Activated CD8-positive, alpha-beta memory T cell treated with anti-CD3 and anti-CD28 coated beads for 24 hours (primary cell): ENCODE results near the gene AP2B1.

Source experiments
- DNase-seq: peaks from one replicate; pipeline ENCODE4 v3.0.0-alpha.2; 2020

AP2B1 gene

DNA sequence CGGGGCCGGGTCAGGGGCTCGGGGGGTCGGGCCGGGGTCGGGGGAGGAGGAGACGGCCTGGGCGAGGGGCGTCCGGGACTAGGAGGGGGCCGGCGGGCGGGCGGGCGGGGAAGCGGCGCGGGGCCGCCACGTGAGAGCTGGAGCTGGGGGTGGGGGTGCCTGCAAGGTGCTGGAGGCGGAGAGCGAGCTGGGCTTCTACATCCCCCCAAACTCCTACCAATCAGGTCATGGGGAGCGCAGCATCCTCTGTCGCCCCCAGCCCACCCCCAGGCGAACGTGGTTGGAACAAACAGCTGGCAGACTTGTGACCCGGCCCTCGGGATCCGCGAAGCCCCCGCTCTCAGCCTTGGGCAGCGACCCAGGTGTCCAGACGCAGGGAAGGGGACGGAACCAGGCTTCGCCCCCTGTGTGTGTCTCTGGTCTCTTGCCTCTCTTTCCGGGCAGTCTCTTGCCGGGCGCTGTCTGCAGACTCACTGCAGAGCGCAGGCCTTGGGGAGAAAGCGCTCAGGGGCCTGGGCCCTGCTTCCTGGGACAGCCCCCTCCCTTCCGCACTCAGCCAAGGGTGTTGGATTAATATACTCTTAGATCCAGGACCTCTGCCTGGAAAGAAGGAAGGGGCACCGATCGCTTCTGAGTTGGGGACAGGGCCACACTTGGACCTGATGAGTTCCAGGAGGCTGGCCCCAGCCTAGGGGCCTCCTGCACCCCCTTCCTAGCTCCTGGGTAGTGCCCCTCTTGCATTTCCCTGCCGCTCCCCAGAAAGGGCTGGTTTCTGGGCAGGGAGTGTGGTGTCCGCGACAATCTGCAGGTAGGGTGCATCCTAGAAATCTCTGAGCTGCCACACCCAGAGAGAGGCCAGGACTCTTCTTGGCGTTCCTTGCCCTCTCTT, 145.0 kb downstream of the AP2B1 start:
- DNase-seq = no peak

DNA sequence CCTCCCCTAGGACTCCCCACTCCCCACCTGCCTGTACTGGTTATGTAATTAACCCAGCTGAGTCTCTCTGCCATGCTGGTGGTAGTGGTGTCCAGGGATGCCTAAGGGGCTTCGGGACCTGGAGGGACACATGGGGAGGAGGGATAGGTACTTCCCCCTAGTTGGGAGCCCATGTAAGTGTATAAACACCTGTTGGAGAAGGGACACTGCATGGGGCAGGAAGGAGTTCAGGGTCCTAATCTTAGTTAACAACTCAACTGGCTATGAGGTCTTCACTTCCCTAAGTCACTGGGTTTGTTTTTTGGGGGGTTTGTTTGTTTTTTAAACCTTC, 145.6 kb downstream of the AP2B1 start:
- no peak for DNase-seq

DNA sequence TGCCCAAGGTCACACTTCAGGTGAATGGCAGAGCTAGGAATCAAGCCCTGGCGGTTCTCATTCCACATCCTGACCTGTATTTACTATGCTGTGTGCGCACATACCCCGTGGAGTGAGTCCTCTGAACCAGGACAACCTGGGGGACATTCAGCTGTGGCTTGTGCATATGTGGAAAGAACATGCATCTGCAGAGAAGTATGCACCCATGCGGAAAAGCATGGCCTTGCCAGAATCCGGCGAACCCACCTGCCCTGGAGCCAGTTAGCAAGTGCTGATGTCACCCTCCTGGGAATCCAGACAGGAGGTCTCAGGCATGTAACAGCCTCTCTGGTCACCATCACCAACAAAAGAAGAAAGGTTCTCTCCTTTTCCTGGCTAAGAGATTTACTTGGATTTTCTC, 146.2 kb downstream of the AP2B1 start:
- DNase-seq = no peak

DNA sequence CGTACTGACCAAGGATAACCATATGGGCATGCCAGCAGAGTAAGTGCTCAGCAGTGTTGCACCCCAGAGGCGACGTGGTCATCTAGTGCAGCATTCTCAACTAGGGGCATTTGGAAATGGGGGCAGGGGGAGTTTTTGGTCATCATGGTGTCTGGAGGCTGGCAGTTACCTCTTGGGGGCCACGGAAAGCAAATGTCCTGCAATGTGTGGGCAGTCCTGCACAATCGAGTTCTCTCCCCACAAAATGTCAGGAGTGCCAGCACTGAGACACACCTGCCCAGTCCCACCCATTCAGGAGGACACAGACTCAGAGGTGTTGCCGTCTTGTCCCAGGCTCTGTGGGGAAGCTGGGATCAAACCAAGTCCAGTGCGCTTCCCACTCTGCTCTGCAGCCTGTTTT, 147.3 kb downstream of the AP2B1 start:
- DNase-seq = no peak

DNA sequence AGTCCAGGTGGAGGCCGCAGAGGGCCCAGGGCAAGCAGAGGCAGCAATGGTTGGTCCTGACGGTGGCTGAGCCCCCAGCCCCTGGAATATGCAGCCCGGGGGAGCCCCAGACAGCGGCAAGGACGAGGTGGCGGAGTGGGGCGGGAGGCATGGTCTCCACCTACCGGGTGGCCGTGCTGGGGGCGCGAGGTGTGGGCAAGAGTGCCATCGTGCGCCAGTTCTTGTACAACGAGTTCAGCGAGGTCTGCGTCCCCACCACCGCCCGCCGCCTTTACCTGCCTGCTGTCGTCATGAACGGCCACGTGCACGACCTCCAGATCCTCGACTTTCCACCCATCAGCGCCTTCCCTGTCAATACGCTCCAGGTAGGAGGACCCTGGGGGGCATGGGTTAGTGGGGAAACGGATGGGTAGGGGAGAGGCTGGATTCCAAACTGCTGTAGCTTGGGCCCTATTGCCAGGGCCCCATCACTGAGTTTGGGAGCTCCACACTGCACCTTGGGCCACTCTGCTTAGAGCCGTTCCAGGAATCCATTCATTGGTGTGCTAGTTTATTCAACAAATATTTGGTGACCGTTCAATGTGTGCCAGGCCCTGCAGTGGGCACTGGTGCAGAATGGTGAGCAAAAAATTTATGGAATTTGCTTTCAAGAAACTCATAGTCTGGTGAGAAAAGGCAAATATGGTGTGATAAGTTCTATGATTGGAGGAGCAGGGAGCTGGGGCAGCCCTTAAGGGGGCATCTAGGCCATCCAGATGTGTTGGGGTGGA, 148.1 kb downstream of the AP2B1 start:
- DNase-seq = no peak

DNA sequence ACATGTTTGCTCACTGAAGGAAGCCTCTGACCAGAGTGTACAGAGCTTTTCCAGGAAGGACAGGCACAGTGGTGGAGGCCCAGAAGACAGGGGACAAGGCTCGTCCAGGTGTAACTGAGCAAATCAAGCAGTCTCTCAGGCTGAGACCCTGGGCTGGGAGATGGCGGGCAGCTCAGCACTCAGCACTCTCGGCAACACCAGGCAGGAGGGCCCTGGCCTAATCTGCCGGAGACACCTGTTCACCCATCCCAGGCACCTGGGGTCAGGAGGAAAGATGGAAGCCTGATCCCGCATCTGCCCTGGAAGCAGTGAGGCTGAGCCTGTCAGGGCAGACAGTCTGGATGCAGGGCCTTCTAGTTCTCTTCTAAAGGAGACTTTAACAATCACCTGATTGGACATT, 149.1 kb downstream of the AP2B1 start:
- DNase-seq = no peak

DNA sequence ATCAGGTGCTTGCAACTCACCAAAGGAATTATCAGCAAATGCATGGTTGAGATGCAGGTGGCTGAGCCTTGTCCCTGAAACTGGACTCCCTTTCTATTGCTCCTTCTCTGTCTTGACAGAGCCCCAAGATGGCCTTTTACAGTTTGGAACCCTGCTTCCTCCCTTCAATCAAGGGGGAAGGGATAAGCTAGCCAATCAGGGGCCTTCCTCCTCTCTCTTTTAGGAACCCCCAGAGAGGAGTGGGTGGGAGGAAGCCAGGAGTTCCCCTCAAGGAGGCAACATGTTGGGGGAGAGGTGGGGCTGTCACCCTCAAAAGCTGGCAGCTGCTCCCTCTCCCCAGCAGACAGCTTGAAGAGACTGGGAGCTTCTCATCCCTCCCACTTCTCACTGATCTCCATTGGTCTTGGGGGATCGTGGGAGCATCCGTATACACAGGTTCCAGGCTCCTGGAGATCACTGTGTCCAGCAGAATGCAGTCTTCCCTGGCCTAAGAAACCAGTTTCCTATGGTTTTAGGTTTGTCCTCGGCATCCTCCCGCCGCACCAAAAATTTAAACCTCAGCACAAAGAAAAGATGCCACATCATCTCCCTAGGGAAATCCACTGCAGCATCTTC, 151.5 kb downstream of the AP2B1 start:
- DNase-seq = no peak

DNA sequence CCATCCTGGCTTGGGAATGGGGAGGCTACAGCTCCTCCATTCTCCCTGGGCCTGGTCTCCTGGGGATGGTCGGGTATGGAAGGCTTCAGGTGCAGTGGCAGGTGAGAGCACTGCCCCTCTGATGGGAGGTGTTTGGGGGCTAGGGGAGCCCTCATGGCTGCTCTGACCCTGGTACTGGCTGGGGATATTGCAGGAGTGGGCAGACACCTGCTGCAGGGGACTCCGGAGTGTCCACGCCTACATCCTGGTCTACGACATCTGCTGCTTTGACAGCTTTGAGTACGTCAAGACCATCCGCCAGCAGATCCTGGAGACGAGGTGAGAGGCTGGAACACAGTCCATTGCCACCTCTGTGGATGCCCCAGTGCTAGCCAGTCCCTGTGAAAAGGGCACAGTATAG, 153.1 kb downstream of the AP2B1 start:
- DNase-seq = no peak

DNA sequence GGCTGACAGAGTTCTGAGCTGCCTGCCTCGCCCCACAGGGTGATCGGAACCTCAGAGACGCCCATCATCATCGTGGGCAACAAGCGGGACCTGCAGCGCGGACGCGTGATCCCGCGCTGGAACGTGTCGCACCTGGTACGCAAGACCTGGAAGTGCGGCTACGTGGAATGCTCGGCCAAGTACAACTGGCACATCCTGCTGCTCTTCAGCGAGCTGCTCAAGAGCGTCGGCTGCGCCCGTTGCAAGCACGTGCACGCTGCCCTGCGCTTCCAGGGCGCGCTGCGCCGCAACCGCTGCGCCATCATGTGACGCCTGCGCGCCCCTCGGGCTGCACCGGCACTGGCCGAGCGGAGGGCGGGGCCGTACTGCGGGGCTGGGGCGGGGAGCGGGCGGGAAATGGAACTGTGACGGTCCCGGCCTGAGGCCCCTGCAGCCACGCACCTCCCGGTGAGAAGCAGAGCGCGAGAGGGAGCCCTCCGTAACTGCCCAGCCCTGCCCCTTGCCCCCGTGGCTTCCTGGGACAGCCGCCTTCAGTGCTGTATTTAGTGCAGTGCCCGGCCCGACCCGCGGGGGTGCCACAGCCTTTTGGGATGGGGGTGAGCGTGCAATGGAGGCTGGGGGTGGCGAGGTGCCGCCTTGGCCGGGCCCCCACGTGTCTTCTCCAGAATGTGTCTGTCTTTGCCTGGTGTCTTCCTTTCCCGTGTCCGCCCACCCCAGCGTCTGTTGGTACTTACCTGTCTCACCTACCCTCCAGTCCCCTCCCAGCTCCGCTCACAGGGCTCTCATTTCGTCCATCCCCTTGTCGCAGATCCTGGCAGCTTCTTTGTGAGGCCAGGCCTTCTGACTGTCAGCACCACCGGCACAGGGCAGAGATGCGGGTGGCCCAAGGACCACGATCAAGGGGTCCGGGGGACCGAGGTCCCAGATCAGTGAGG, 154.1 kb downstream of the AP2B1 start:
- DNase-seq = no peak

DNA sequence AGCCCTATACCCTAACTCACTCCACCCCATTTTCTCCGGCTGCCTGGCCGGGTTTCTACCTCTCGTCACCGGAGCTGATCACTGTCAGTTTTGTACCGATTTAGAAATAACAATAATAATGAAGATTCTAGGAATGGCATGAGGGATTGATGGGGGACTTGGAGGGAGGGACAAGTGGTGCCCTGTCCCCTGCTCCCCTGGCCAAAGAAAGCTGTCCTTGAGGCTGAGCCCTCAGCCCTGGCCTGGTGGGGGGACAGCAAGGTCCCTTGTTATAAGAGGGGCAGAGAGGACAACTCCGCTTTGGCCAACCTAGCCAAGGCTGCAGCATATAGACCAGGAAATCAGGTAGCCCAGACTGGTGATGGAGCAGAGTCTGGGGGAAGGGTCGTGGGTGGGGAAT, 155.4 kb downstream of the AP2B1 start:
- no peak for DNase-seq

DNA sequence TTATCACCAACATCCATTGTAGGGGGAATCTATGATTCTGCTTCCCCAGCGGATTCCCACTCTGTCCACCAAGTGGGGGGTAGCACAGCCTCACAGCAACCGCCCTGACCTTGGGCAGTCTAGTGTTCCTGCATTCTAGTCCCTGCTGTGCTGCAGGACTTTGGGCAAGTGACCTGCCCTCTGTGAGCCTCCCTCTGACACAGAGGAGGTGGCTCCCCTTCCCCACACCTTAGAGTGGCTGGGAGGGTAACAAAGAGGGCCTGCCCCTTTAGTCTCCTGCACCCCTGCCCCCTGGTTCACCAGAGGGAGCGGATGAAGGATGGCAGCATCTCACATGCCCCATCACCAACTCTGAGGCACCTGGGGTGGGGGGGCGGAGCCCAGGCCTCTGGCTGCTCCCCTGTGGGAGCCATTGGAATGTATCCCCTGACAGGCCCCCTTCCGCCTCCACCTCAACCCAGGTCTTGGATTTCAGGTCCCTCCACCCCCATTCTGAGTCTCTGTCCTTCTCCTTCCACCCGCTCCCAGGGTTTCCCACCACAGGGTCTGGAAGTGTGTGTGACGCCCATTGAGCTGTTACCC, 155.9 kb downstream of the AP2B1 start:
- DNase-seq = no peak

DNA sequence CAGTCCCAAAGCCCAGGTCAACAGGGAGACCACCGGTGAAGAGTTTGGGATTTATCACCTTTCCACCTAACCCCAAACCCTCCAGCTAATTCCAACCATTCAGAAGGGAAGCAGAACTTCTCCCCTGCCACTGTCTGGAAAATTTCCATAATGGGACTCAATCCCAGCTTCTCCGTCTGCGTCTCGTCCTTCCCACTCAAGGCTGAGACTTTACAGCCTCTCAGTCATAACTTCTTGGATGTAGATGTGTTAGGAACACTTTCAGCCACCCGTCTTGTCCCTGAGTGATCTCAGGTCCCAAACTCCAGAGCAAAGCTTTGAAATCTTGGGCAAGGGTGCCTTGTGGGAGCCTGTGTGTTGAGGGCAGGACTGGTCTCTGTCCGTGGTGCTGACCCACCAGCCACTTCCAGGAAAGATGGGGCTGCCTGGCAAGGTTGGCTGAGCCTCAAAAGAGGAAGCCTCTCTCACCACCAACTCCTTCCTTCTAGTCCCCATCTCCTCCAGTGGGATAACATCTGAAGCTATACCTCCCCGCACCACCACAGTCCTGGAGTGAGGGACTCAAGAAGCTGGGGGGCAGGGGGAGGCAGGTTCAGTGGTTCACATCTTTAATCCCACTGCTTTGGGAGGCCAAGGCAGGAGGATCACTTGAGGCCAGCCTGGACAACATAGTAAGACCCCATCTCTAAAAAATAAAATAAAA, 156.7 kb downstream of the AP2B1 start:
- DNase-seq = no peak

DNA sequence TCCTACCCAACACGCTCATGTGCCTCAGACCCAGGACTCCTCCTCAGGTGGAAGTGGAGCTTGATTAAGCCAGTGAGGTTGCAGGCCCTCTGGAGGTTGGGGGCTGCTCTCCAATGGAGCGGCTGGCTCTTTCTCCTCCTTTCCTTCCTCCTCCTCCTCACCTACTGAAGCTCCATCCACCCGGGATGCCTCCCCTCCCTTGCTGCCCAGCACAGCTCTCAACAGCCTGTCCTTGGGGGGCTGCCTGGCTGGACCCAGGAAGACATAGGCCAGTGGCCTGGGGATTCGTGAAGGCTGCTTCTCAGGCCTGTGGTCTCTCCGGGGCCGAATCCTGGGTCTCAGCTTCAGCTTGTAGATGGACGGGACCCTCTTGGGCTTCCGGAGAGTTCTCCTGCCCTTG, 157.7 kb downstream of the AP2B1 start:
- no peak for DNase-seq

DNA sequence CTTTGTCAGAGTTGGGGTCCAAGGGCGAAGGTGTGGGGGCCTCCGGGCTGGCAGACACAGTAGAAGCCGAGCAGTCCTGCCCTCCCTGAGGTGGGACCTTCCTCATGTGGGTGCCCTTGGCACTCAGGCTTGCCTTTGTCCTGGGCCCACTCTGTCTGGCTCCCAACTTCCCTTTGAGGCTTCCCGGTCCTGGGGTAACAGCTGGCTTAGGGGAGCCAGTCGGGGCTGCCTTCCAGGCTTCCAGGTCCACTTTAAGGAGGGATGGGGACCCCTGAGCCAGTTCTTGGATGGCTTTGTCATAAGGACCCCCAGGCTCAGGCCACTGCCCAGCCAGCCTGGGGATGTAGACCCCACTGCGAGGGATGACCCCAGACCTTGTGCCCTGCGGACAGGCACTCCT, 158.1 kb downstream of the AP2B1 start:
- no peak for DNase-seq

DNA sequence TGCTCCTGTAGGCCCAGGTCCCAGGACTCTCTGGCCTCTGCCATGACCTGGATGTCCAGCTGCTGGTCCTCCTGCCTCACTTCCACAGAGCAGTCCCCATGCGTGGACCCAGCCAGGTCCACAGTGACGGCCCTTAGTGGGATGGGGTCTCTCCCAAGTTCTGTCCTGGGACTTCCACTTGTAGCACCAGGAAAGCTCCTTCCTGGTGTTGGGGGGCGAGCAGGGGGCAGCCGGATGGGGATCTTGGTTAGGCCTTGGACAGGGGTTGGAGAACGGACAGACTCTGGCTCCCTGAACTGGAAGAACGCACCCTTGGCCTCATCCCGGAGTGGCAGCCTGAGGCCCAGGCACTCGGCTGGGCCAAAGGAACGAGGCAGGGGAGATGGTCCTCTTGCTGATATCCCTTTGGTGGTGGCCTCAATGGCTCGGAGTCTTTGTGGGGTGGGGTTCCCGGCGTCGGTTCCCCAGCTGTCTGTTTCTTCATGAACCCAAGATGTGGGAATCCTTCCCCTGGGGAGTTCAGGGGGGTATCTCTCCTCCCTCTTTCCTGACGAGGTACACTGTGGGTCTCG, 158.7 kb downstream of the AP2B1 start:
- no peak for DNase-seq

DNA sequence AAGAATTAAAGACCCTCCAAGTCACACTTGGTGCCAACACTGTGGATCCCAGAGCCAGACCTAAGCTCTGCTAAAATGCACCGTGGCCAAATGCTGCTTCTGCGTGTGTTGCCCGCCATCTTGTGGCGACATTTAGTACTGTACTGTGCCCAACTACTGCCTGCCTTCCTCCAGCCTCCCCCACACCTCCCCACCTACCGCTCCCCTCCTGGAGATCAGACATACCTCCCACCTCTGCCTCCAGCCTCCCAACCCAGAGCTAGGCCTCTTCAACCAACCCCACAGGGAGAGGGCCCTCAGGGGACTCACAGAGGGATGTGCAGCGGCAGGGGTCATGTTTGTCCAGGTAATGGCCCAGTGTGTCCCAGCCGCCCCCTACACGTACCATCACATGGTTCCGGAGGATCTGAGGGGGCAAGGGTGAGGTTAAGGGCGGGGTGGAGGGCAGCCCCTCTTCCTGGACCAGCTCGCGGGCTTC, 160.5 kb downstream of the AP2B1 start:
- peak; percentile 91 for DNase-seq

DNA sequence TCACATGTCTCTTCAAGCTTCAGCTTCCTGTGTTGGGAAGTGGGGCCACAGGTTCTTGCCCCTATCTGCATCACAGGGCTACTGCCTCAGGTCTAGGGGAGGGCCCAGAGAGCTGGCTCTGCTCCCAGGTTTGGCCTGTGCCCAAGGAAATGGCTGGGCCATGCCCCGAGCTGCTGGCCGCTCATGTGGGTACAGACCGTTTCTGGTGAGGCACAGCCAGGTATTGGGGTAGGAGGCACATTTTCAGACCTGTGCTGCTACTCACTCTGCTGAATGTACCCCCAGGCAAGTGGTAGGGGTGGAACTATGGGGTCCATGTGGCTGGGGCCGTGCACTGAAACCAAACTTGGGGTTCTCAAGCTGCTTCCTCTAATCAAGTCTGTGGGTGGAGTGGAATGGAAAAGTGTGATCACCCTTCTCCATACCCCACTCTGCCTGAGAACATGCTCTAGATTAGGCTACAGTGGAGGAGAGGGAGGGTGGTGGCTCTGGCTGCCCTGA, 161.3 kb downstream of the AP2B1 start:
- DNase-seq = no peak

DNA sequence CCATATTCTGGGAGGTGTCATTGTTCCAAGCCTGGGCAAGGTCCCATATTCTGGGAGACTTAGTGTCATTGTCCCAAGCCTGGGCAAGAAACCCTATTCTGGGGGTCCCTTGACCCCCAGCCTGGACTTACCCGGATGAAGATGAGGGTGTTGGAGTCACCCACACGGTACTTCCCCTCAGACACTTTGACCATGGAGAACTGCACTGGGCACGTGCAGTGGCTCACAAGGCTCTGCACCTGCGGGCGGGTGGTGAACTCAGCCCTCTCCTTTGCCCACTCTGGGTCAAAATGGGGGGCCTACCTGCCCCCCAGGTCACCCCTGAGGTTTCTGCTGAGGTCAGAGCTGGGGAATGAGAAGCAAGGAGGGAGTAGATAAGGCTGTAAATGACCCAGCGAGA, 161.9 kb downstream of the AP2B1 start:
- no peak for DNase-seq

DNA sequence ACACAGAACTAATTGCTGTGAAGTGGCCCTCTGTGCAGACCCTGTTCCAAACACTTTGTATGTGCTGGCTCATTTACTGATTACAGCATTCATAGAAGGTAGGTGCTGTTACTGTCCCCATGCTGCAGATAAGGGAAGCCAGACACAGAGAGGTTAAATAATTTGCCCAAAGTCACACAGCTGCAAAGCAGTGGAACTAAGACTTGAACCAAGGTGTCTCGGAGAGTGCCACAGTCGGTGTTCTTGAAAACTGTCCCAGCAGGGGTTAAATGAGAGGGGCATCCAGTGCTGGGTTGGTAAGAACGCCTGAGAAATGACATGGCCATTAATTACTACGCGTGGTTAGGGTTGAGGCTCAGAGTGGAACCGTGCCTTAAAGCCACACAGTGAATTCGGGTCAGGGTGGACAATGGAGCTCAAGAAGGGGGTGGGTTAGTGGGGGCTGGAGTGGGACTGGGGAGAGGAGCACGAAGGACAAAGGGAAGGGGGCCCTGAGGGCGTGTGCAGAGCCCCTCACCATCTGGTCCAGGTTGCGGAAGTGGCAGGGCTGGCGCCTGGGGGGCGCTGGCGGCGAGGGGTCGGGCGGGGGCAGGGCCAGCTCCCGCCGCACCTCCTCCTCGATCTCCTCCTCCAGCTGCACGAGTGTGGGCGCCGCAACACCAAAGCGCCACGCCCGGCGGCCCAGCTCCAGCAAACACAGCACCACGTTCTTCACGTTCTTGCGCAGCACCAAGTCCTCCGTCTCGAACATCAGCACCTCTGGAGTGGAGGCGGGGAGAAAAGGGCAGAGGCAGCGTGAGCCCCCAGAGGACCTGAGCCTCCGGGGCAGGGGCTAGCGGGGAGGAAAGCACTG, 162.7 kb downstream of the AP2B1 start:
- DNase-seq = no peak
